Transverse colon (tissue), 3 donors: ENCODE results near the gene TFEB.

Experiments used
- CTCF ChIP-seq, 5 experiments: fragments of 200-600 bp in 3 of 5; fragments of 450-650 bp in 2 of 5; sonication (generic) in 3 of 5; IDR thresholded peaks; 1 replicate in 2 of 5; 2 replicates in 3 of 5; pipeline ENCODE4 v1.5.1; 2016 to 2017; ENCODE audit warnings: antibody characterized with exemption in 5 of 5, inconsistent platforms in 3 of 5, mild to moderate bottlenecking in 2 of 5, moderate library complexity in 1 of 5
- EP300 ChIP-seq: sonication (generic); formaldehyde crosslinking; IDR thresholded peaks from one replicate; pipeline ENCODE4 v1.6.1; 2017; ENCODE audit warnings: antibody characterized with exemption, low read depth
- POLR2A ChIP-seq: fragments of 450-650 bp; IDR thresholded peaks from one replicate; pipeline ENCODE4 v1.6.1; 2016; ENCODE audit warnings: antibody characterized with exemption, mild to moderate bottlenecking, moderate library complexity

GRCh38 chr6:41700463-41701347 is 34.7 kb downstream of the TFEB start:
- TF ChIP-seq POLR2A (no peak), EP300 (no peak), CTCF (IDR thresholded peaks at IDR 0.05) (no peak)
